ENCODE results near the gene SLC9A5. TPM values are rescaled to one million over a fixed set of nuclear protein-coding genes. Genes with fewer than 3 reads are reported as not detected.

SLC9A5 gene
- polyA plus RNA-seq, 3 donors, result 1.0 TPM; not detected in 2

DNA sequence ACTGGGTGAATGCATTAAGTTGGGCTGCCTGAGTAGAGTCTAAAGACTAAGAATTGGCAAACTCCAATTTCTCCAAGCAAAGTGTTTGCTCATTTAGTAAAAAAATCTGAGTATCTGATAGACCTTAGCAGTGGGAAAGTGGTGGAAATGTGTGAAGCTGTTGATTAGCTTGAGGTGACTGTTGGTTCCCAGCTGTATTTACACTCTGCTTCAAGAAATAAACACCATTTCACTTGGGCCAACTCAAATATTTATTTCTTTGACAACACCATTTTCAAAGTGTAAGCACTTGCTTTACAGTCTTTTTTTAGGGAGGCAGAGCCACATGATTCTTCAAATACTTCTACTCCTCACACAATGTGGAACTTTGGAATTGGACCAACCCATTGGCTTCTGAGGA, 69.1 kb downstream of the SLC9A5 start:
- Histone ChIP-seq H3K36me3 (replicated peaks in 1 of 2; ENCODE audit: control insufficient read depth in 1 of 2, insufficient read depth in 2 of 2, low read length in 2 of 2) (no peaks in the 10 kb centered on the region), H3K4me3 (replicated peaks in 1 of 3; ENCODE audit: low read depth in 2 of 3, low read length in 3 of 3) (no peak overlapping the region), H2AFZ (ENCODE audit: insufficient read depth, low read depth, low read length, poor library complexity, severe bottlenecking) (no peak overlapping the region), H4K20me1 (ENCODE audit: insufficient read depth, low read length) (no peaks in the 10 kb centered on the region), H3K9me3 (replicated peaks in 1 of 2; ENCODE audit: control insufficient read depth in 1 of 2, insufficient read depth in 1 of 2, low read length in 2 of 2) (no peaks in the 10 kb centered on the region), H3K4me2 (replicated peaks; ENCODE audit: extremely low read depth, low read length, poor library complexity, severe bottlenecking) (no peak overlapping the region), H3K79me2 (ENCODE audit: insufficient read depth, low read length) (no peaks in the 10 kb centered on the region), H3K4me1 (ENCODE audit: control insufficient read depth in 1 of 2, insufficient read depth in 2 of 2, low read length in 2 of 2) (no peaks in the 10 kb centered on the region), H3K9ac (ENCODE audit: insufficient read depth, low read length, poor library complexity, severe bottlenecking) (no peak overlapping the region), H3K27ac (ENCODE audit: low read depth in 1 of 2, low read length in 2 of 2) (no peak overlapping the region), H3K27me3 (ENCODE audit: control insufficient read depth in 2 of 2, insufficient read depth in 2 of 2, low read length in 2 of 2) (no peaks in the 10 kb centered on the region)
- no peak overlapping the region for H3K4me3 Mint-ChIP-seq
- H3K27ac Mint-ChIP-seq, result no peak overlapping the region
- no peak for DNase-seq
- no peaks in the 10 kb centered on the region for H3K4me1 Mint-ChIP-seq
- no peaks in the 10 kb centered on the region for H3K9me3 Mint-ChIP-seq
- intact Hi-C loops (cut with micrococcal nuclease), result no loop called here
- H3K27me3 Mint-ChIP-seq (ENCODE audit: low read depth in 3 of 3), result peaks cover 4 to 12% (median 4%) of the 10 kb centered on the region in 3 donors
- TF ChIP-seq, protein P1, sequence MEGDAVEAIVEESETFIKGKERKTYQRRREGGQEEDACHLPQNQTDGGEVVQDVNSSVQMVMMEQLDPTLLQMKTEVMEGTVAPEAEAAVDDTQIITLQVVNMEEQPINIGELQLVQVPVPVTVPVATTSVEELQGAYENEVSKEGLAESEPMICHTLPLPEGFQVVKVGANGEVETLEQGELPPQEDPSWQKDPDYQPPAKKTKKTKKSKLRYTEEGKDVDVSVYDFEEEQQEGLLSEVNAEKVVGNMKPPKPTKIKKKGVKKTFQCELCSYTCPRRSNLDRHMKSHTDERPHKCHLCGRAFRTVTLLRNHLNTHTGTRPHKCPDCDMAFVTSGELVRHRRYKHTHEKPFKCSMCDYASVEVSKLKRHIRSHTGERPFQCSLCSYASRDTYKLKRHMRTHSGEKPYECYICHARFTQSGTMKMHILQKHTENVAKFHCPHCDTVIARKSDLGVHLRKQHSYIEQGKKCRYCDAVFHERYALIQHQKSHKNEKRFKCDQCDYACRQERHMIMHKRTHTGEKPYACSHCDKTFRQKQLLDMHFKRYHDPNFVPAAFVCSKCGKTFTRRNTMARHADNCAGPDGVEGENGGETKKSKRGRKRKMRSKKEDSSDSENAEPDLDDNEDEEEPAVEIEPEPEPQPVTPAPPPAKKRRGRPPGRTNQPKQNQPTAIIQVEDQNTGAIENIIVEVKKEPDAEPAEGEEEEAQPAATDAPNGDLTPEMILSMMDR (IDR thresholded peaks at IDR 0.05), result no peak
- H3K36me3 Mint-ChIP-seq, result no peaks in the 10 kb centered on the region

Small RNAs within 50 kb of the gene (small RNA-seq; reads per million reads assigned to genes)
- gene MIR328 (ENCODE audit: insufficient read length, low read depth), result 7.3 reads per million, percentile 65 among the genes with 10 or more reads in this experiment

Other genes starting within 250 kb of the SLC9A5 start
- 10 to 100 TPM; 28.3 to 45.4 (median 29.5) TPM for gene CBFB, start 219.8 kb upstream of the SLC9A5 start, polyA plus RNA-seq
- gene PHAF1, start 139.0 kb upstream of the SLC9A5 start, polyA plus RNA-seq, result 10 to 100 TPM; 18.8 to 68.2 (median 26.5) TPM
- gene B3GNT9, start 98.0 kb upstream of the SLC9A5 start, polyA plus RNA-seq, result under 1 TPM; 0.10 to 0.67 (median 0.20) TPM
- 10 to 100 TPM; 26.0 to 46.2 (median 35.8) TPM for gene TRADD, start 89.1 kb upstream of the SLC9A5 start, polyA plus RNA-seq
- 10 to 100 TPM in 1 of 3 donors, 1 to 10 TPM in 2; 3.2 to 27.7 (median 5.2) TPM for gene FBXL8, start 89.0 kb upstream of the SLC9A5 start, polyA plus RNA-seq
- gene HSF4, start 84.2 kb upstream of the SLC9A5 start, polyA plus RNA-seq, result 10 to 100 TPM in 1 of 3 donors, not detected in 2; 53.4 TPM
- 10 to 100 TPM in 1 of 3 donors, 1 to 10 TPM in 2; 2.7 to 17.0 (median 3.8) TPM for gene NOL3, start 78.4 kb upstream of the SLC9A5 start, polyA plus RNA-seq
- gene MATCAP1, start 65.0 kb upstream of the SLC9A5 start, polyA plus RNA-seq, result 10 to 100 TPM in 1 of 3 donors, under 1 TPM in 2; 0.58 to 43.3 (median 0.99) TPM
- 1 to 10 TPM; 2.8 to 3.7 (median 3.0) TPM for gene EXOC3L1, start 58.8 kb upstream of the SLC9A5 start, polyA plus RNA-seq
- 100 to 1,000 TPM in 1 of 3 donors, 10 to 100 TPM in 2; 53.1 to 191 (median 61.5) TPM for gene E2F4, start 56.8 kb upstream of the SLC9A5 start, polyA plus RNA-seq
- gene ELMO3, start 49.8 kb upstream of the SLC9A5 start, polyA plus RNA-seq, result 1 to 10 TPM in 1 of 3 donors, under 1 TPM in 1, not detected in 1; 0.15 to 7.0 TPM
- gene TMEM208, start 21.8 kb upstream of the SLC9A5 start, polyA plus RNA-seq, result 100 to 1,000 TPM in 2 of 3 donors, 10 to 100 TPM in 1; 45.4 to 130 (median 117) TPM
- 100 to 1,000 TPM in 1 of 3 donors, 1 to 10 TPM in 2; 5.1 to 152 (median 5.5) TPM for gene FHOD1, start 1.5 kb upstream of the SLC9A5 start, polyA plus RNA-seq
- 1 to 10 TPM in 2 of 3 donors, under 1 TPM in 1; 0.79 to 3.2 (median 3.0) TPM for gene PLEKHG4, start 30.6 kb downstream of the SLC9A5 start, polyA plus RNA-seq
- not detected for gene KCTD19, start 77.8 kb downstream of the SLC9A5 start, polyA plus RNA-seq
- gene LRRC36, start 77.8 kb downstream of the SLC9A5 start, polyA plus RNA-seq, result 1 to 10 TPM in 2 of 3 donors, under 1 TPM in 1; 0.65 to 3.2 (median 1.8) TPM
- 100 to 1,000 TPM in 1 of 3 donors, 10 to 100 TPM in 2; 63.1 to 123 (median 78.6) TPM for gene TPPP3, start 144.5 kb downstream of the SLC9A5 start, polyA plus RNA-seq
- gene ZDHHC1, start 167.5 kb downstream of the SLC9A5 start, polyA plus RNA-seq, result 10 to 100 TPM in 1 of 3 donors, 1 to 10 TPM in 2; 3.3 to 14.2 (median 6.0) TPM
- gene HSD11B2, start 182.1 kb downstream of the SLC9A5 start, polyA plus RNA-seq, result not detected
- gene ATP6V0D1, start 232.2 kb downstream of the SLC9A5 start, polyA plus RNA-seq, result 100 to 1,000 TPM; 354 to 687 (median 631) TPM
- under 1 TPM in 2 of 3 donors, not detected in 1; 0.32 to 0.54 TPM for gene AGRP, start 234.6 kb downstream of the SLC9A5 start, polyA plus RNA-seq